GM21576 (cell line): ENCODE measurements around the gene CFAP100.
A peak's percentile ranks its signal among the peaks of the same experiment; 100 is the strongest.

Experiments
- ATAC-seq: cut with Tn5 transposase; IDR thresholded peaks from one replicate; pipeline ENCODE4 v1.9.1; 2021; ENCODE audit warnings: mild to moderate bottlenecking, moderate library complexity; ENCODE audit not compliant: unreplicated experiment

Gene CFAP100

GRCh38 chr3:126475413-126476114, 80.9 kb downstream of the CFAP100 start, which contains the start of gene ZXDC:
Gene ZXDC (minus strand): TSS chr3:126475891. CDS start chr3:126475865, 26 bp downstream.
- ATAC-seq = peak; percentile 75

GRCh38 chr3:126476166-126477060, 81.7 kb downstream of the CFAP100 start:
- ATAC-seq = peak; percentile 23

- no peak for ATAC-seq
These were observed 82.3 kb downstream of the CFAP100 start for GRCh38 chr3:126477061-126477380.

- no peak for ATAC-seq
These were observed 84.0 kb downstream of the CFAP100 start for GRCh38 chr3:126478581-126479310.

GRCh38 chr3:126479642-126480041, 84.9 kb downstream of the CFAP100 start:
- no peak for ATAC-seq

GRCh38 chr3:126480206-126480605, 85.5 kb downstream of the CFAP100 start:
- no peak for ATAC-seq

- no peak for ATAC-seq
These were observed 86.2 kb downstream of the CFAP100 start for GRCh38 chr3:126480861-126481260.

GRCh38 chr3:126481808-126482502, 87.2 kb downstream of the CFAP100 start:
- ATAC-seq = no peak

GRCh38 chr3:126482503-126483255, 88.0 kb downstream of the CFAP100 start:
- no peak for ATAC-seq

GRCh38 chr3:126483321-126483761, 88.6 kb downstream of the CFAP100 start:
- ATAC-seq = no peak

- ATAC-seq = no peak
These were observed 89.4 kb downstream of the CFAP100 start for GRCh38 chr3:126484148-126484547.

GRCh38 chr3:126484662-126485061, 90.0 kb downstream of the CFAP100 start:
- no peak for ATAC-seq

- ATAC-seq = no peak
These were observed 90.6 kb downstream of the CFAP100 start for GRCh38 chr3:126485176-126485897.

- ATAC-seq = no peak
These were observed 91.2 kb downstream of the CFAP100 start for GRCh38 chr3:126485956-126486355.
